Aorta (tissue), 5 donors: Measurements from ENCODE around the gene CWC27. TPM values are rescaled to one million over a fixed set of nuclear protein-coding genes. Genes with fewer than 3 reads are reported as not detected.

Experiments used
- ATAC-seq: fragments of 200-7000 bp; cut with Tn5 transposase; one replicate; pipeline ENCODE4 v1.9.1; 2022; ENCODE audit warnings: moderate library complexity; ENCODE audit not compliant: low FRiP score
- DNase-seq, 2 donors: peaks; one replicate each; pipeline ENCODE4 v3.0.0-alpha.2; 2020
- H3K27ac ChIP-seq, 2 donors: one replicate each; pipeline ENCODE4 v1.5.1; 2013; ENCODE audit warnings: low read length in 2 of 2, mild to moderate bottlenecking in 2 of 2, moderate library complexity in 2 of 2, control low read depth in 1 of 2, inconsistent platforms in 1 of 2, low read depth in 1 of 2
- H3K27me3 ChIP-seq, 2 donors: one replicate each; pipeline ENCODE4 v1.6.1; 2013; ENCODE audit warnings: control low read depth in 1 of 2, low read length in 1 of 2, mild to moderate bottlenecking in 1 of 2, moderate library complexity in 1 of 2; ENCODE audit not compliant: insufficient read depth in 2 of 2, control insufficient read depth in 1 of 2
- H3K36me3 ChIP-seq, 2 donors: one replicate each; pipeline ENCODE4 v1.6.1; 2013; ENCODE audit warnings: control low read depth in 1 of 2, low read length in 1 of 2, mild to moderate bottlenecking in 1 of 2; ENCODE audit not compliant: insufficient read depth in 2 of 2, control insufficient read depth in 1 of 2
- H3K4me1 ChIP-seq, 2 donors: one replicate each; pipeline ENCODE4 v1.6.1; 2013; ENCODE audit warnings: low read length in 2 of 2, control low read depth in 1 of 2, mild to moderate bottlenecking in 1 of 2, moderate library complexity in 1 of 2; ENCODE audit not compliant: insufficient read depth in 2 of 2, control insufficient read depth in 1 of 2
- H3K4me3 ChIP-seq, 2 donors: one replicate each; pipeline ENCODE4 v1.5.1; 2013; ENCODE audit warnings: low read length in 2 of 2, control low read depth in 1 of 2, mild to moderate bottlenecking in 1 of 2
- H3K9me3 ChIP-seq: one replicate; pipeline ENCODE4 v1.6.1; 2013; ENCODE audit warnings: mild to moderate bottlenecking, low read length; ENCODE audit not compliant: control insufficient read depth
- WGBS, 2 donors: extraction: QIAGEN DNeasy Blood & Tissue Kit; methylation state at CpG; one replicate each; pipeline ENCODE4 v1.1.7; 2013; 5-methylcytosine and 5-hydroxymethylcytosine counted together
- intact Hi-C, 2 donors: fragments of 100-400 bp; cut with DNase I; formaldehyde crosslinking; loops; one replicate each; pipeline versions ENCODE4 v1.14.2 to v1.15.0; 2022
- polyA plus RNA-seq, 2 donors: library from polyadenylated mRNA; stranded (reverse); fragments of 200-250 nt; gene quantifications; one replicate each; pipeline ENCODE4 v1.2.3, GENCODE V29; 2013
- total RNA-seq, 2 donors: library from RNA; stranded (reverse); fragmentation: NEBNext Ultra II Directional; extraction: Animal tissue kit (Norgen Biotek cat#: 25700); gene quantifications; one replicate each; pipeline ENCODE4 v1.2.1, GENCODE V29; 2021
- donor health status: healthy with polysubstance abuse.
- donor health status: Bipolar disorder and iron deficiency.
- donor health status: DM: no; HTN: no; CAD: no.
- donor health status: DM: no; HTN: no; CAD: no.
- donor health status: DM: yes; HTN: yes; CAD: no.

The CWC27 gene
- total and polyA plus RNA-seq, 4 donors = 12.9 to 20.7 (median 17.6) TPM

DNA sequence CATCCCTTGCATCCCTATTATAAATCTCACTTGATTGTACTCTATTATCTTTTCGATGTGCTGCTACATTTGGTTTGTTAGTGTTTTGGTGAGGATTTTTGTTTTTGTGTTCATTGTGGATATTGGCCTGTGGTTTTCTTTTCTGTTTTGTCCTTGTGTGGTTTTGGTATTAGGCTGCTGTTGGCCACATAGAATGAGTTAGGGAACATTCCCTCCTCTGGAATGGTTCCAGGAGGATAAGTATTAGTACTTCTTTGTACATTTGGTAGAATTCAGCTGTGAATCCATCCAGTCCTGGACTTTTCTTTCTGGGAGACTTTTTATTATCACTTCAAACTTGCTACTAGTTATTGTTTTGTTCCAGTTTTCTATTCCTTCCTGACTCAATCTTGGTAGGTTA is 287.2 kb downstream of the CWC27 start:
- no peak overlapping the region for H3K27ac ChIP-seq
- H3K9me3 ChIP-seq = no peaks in the 10 kb centered on the region
- H3K4me1 ChIP-seq = peaks cover 3% of the 10 kb centered on the region in 2 donors
- intact Hi-C loops = no loop called here
- DNase-seq (no peak), ATAC-seq (no peak)
- no peaks in the 10 kb centered on the region for H3K36me3 ChIP-seq
- H3K4me3 ChIP-seq = no peak overlapping the region
- no peaks in the 10 kb centered on the region for H3K27me3 ChIP-seq
- 72 to 97% methylated on average over 1 of the region's 1 CpG for WGBS, 2 donors

DNA sequence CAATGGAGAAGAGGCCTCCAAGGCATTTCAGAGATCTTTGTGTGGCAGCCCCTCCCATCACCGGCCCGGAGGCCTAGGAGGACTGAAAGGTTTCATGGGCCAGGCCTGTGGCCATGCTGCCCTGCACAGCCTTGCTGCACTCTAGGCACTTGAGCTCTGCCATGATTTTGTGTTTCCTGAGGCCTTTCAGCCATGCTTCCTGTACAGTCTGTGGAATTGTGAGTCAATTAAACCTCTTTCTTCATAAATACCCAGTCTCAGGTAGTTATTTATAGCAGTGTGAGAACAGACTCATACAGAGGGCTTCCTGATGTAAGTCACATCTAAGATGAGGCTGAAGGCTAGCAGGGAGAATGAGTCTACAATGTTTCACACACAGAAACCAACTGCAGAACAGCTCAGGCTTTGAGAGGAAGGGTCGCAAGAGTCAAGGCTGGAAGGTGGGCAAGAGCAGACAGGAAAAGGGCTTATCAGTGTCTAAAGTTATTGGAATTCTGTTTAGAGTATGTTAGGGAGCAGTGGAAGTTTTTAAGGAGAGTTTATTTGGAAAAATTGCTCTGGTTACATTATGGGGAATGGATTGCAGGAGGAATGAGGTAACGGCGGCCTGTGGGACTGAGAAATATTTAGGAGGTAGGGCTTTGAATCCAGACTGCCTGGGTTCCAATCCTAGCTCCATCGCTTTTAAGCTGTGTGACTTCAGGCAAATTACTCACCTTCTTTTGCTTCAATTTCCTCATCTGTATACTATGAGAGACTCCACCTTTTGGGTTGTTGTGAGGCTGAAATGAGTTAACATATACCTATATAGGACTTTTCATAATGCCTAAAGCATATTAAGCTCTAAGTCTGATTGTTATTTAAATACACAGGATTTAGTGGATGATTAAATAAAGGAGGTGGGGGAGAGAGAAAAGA is 291.2 kb downstream of the CWC27 start:
- DNase-seq (no peak), ATAC-seq (no peak)
- intact Hi-C loops = loop anchor here in 1 of 2 donors (1.0 to 5.0 kb wide), 2 partner anchors 19 to 42 kb away; no protein-coding TSS in a partner anchor
- no peaks in the 10 kb centered on the region for H3K9me3 ChIP-seq
- no peaks in the 10 kb centered on the region for H3K36me3 ChIP-seq
- H3K27me3 ChIP-seq = no peaks in the 10 kb centered on the region
- 72 to 79% methylated on average over 6 of the region's 6 CpGs for WGBS, 2 donors
- H3K27ac ChIP-seq = peak overlapping the region; percentile 9 to 43
- H3K4me1 ChIP-seq = peaks cover 5 to 12% of the 10 kb centered on the region in 2 donors
- H3K4me3 ChIP-seq = no peak overlapping the region

DNA sequence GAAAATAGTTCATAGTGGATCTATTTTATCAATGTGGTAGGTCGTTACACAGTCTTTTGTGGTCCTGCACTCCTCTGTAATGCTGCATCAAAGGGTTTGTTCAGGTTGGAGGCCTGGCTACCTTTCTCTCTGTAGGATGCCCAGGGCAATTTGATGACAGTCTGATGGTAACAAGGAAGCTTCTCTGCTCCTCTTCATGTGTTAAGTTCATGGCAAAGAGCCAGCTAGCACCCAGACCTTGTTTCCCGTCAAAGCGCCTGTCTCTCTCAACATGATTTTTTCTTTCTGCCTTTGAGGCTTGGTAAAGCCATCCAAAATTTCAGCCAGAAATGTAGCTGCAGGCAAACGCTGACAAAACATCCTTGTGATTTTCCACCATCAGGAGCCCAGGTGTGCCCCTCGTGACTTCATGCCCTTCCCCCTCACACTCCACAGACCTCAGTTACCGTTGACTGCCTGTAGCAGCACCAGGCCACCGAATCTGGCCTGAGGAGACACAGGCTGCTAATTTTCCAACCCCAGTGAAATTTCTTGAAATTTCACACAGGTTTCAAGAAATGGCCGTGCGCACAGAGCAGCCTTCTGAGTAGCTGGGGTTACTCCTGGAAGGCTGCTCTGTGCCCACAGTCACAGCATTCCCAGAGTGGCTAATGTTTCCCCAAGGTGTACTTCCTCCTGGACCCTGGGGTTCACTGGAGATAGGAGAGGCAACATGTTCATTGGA is 292.7 kb downstream of the CWC27 start:
- WGBS, 2 donors = 75 to 78% methylated on average over 9 of the region's 9 CpGs
- no peak overlapping the region for H3K4me3 ChIP-seq
- no peak for ATAC-seq
- H3K27ac ChIP-seq = peak overlapping the region in 1 of 2 donors; percentile 10
- intact Hi-C loops = loop anchor here in 1 of 2 donors (5.0 kb wide), 1 partner anchor 41 kb away; no protein-coding TSS in a partner anchor
- H3K4me1 ChIP-seq = peaks cover 5 to 12% of the 10 kb centered on the region in 2 donors
- no peaks in the 10 kb centered on the region for H3K27me3 ChIP-seq
- H3K36me3 ChIP-seq = no peaks in the 10 kb centered on the region
- H3K9me3 ChIP-seq = no peaks in the 10 kb centered on the region
- DNase-seq = no peak

DNA sequence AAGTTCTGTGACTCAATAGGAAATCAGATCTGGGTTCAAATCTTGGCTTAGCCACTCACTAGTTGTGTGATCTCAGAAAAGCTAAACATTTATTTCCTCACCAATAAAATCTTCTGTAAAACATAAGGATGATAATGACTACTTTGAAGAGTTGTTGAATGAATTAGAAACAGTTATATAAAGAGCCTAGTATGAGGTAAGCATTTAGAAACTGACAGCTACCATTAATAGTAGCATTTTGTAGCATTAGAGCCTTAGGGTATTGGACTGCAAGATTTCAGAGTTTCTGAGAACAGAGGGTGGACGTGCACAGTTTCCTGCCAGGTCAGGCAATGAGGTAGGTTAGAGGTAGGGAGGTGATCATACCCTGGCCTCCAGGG is 293.2 kb downstream of the CWC27 start:
- H3K4me1 ChIP-seq = peaks cover 5 to 13% of the 10 kb centered on the region in 2 donors
- DNase-seq = no peak
- intact Hi-C loops = loop anchor here in 1 of 2 donors (2.0 to 5.0 kb wide), 2 partner anchors 27 to 40 kb away; no protein-coding TSS in a partner anchor
- WGBS, 2 donors = 48 to 62% methylated on average over 1 of the region's 1 CpG
- H3K36me3 ChIP-seq = no peaks in the 10 kb centered on the region
- H3K9me3 ChIP-seq = no peaks in the 10 kb centered on the region
- no peak overlapping the region for H3K4me3 ChIP-seq
- H3K27me3 ChIP-seq = no peaks in the 10 kb centered on the region
- H3K27ac ChIP-seq = peak overlapping the region in 1 of 2 donors; percentile 42
- no peak for ATAC-seq

DNA sequence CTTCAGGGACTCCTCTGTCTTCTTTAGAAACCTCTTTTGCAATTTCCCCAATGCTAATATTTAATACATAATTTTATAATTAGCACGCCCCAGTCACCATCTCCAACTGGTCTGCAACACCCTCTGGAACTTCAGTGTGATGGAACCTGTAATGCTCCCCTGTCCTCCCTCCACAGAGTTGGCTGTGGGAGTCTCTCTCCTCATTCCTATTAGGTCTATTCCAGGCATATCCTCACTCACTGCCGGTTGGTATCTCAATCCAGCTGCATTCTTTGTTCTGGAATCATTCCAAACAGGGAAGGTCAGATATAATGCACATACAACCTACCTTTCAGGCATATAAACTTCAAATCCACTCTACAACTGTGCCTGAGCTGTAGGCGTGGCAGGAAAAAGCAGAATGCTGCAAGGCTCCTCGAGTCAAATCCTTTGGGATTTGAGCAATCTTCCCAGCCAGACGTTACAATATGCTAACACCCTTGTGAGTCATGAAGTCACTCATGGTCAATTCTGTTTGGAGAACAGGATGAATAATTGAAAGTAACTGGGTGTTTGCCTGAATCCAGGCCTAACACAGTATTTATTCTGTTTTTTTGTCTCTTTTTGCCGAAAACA is 293.8 kb downstream of the CWC27 start:
- WGBS, 2 donors = 16 to 17% methylated on average over 6 of the region's 6 CpGs
- peak; percentile 88 for ATAC-seq
- Histone ChIP-seq H3K4me1 (peaks cover 5 to 16% of the 10 kb centered on the region in 2 donors), H3K27ac (peak overlapping the region; percentile 96 to 98), H3K4me3 (no peak overlapping the region), H3K9me3 (no peaks in the 10 kb centered on the region), H3K36me3 (no peaks in the 10 kb centered on the region), H3K27me3 (no peaks in the 10 kb centered on the region)
- intact Hi-C loops = loop anchor here in 1 of 2 donors (2.0 to 5.0 kb wide), 2 partner anchors 28 to 40 kb away; no protein-coding TSS in a partner anchor
- peak in 1 of 2 donors; percentile 72 for DNase-seq

DNA sequence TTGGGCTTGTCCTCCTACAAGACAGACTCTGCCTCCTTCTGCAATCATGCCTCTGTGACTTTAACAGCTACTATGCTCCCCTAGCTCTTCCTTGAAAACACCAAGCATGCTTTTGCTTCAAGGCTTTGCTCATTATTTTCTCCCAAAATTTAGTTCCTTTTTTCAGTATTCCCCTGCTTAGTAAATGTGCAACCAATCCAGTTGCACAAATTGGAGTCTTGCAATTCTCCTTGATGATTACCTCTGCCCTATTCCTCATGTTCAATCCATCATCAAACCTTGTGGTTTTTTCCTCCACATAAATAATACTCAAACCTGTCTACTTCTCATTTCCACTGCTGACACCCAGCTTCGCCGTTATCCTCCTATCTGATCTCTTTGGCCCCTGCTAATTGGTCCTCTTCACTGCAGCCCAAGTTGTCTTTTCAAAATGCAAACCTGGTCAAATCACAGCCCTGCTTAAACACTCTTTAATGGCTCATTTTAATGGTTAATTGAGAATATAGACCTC is 296.3 kb downstream of the CWC27 start:
- intact Hi-C loops = no loop called here
- ATAC-seq (no peak), DNase-seq (no peak)
- Histone ChIP-seq H3K4me3 (no peak overlapping the region), H3K9me3 (no peaks in the 10 kb centered on the region), H3K27ac (no peak overlapping the region), H3K4me1 (peaks cover 5 to 15% of the 10 kb centered on the region in 2 donors), H3K36me3 (no peaks in the 10 kb centered on the region), H3K27me3 (no peaks in the 10 kb centered on the region)
- WGBS, 2 donors = 91 to 96% methylated on average over 2 of the region's 2 CpGs

DNA sequence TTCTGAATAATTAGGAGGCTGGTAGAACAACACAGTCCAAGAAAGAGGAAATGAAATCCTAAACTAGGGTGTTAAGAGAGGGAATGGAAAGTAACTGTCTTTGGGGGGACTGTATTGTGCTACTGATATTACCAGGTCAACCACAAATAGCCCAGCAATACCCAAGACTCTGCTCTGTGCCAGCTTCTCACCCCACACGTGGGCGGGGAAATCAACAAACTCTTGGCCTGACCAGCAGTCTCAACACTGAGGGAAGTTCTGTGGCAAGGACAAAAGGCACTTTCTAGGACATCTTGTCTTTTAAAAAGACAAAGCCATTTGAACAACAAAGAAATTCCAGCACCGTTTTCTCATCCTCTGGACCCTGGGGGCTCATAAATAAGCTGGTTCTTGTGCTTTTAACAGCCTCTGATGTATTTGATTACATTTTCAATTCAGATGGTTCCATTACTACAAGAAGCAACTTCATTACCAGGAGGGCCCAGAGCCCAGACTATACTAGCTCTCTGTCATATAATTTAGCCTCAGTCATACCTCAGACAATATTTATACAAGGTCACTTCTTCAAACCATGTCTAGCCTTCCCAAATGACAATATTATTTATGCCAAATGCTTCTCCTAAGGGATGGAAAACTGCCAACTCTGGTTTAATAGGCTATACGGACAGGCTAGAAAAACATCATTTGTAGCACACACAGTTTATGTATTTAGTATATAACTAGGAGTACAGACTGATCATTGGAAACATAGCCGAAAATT is 297.8 kb downstream of the CWC27 start:
- Histone ChIP-seq H3K36me3 (no peaks in the 10 kb centered on the region), H3K27me3 (no peaks in the 10 kb centered on the region), H3K4me1 (peaks cover 5 to 13% of the 10 kb centered on the region in 2 donors), H3K9me3 (no peaks in the 10 kb centered on the region), H3K4me3 (no peak overlapping the region), H3K27ac (peak overlapping the region in 1 of 2 donors; percentile 39)
- WGBS, 2 donors = 24 to 27% methylated on average over 5 of the region's 5 CpGs
- DNase-seq (no peak), ATAC-seq (peak; percentile 56)
- intact Hi-C loops = no loop called here

DNA sequence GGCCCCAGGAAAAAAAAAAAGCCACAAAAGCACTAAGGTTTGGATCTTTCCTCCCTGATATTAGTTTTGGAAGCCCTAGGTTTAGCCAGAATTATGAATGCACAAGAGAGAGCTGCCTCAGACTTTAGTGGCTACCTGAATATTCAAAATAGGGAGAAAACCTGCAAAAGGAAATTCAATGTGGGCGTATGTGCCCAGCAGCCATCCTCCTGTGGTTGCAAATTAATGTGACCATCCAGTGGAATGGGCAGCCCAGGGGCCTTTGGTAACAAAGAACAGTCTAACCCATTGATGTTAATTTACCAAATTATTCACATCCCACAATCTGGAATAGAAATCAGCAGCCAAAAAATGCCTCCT is 298.4 kb downstream of the CWC27 start:
- Histone ChIP-seq H3K9me3 (no peaks in the 10 kb centered on the region), H3K36me3 (no peaks in the 10 kb centered on the region), H3K4me1 (peaks cover 5 to 8% of the 10 kb centered on the region in 2 donors), H3K27ac (no peak overlapping the region), H3K4me3 (no peak overlapping the region), H3K27me3 (no peaks in the 10 kb centered on the region)
- WGBS, 2 donors = 98 to 100% methylated on average over 1 of the region's 1 CpG
- intact Hi-C loops = no loop called here
- DNase-seq (no peak), ATAC-seq (no peak)
